HepG2 (cell line): ENCODE measurements around the gene RTEL1. TPM values are rescaled to one million over a fixed set of nuclear protein-coding genes. Genes with fewer than 3 reads are reported as not detected.

Source experiments
- ATM ChIP-seq: fragments of 450-650 bp; IDR thresholded peaks from 2 replicates; pipeline ENCODE4 v1.7.1; 2017; ENCODE audit warnings: mild to moderate bottlenecking, borderline replicate concordance
- CHD2 ChIP-seq: IDR thresholded peaks from 2 replicates; pipeline ENCODE4 v1.6.1; 2011; ENCODE audit warnings: low read depth, low read length, improper control_type of control experiment
- DNMT1 ChIP-seq: sonication (generic); formaldehyde crosslinking; IDR thresholded peaks from 2 replicates; pipeline ENCODE4 v1.5.1; 2020; ENCODE audit warnings: mild to moderate bottlenecking, missing genetic modification reagents
- EEA1 ChIP-seq: sonication (generic); formaldehyde crosslinking; IDR thresholded peaks from 2 replicates; pipeline ENCODE4 v1.5.1; 2020; ENCODE audit warnings: mild to moderate bottlenecking, missing genetic modification reagents, borderline replicate concordance
- MTA1 ChIP-seq: sonication (generic); formaldehyde crosslinking; IDR thresholded peaks from 2 replicates; pipeline ENCODE4 v1.4.0; 2020; ENCODE audit warnings: missing genetic modification reagents, mild to moderate bottlenecking, borderline replicate concordance
- PHF8 ChIP-seq: sonication (generic); formaldehyde crosslinking; IDR thresholded peaks from 2 replicates; pipeline ENCODE4 v1.5.0; 2020; ENCODE audit warnings: missing genetic modification reagents
- PPARG ChIP-seq: conservative IDR thresholded peaks from 2 replicates; pipeline ENCODE4 v1.6.1; 2016; ENCODE audit warnings: missing biosample characterization, missing genetic modification reagents
- RNF2 ChIP-seq: fragments of 450-650 bp; conservative IDR thresholded peaks from 2 replicates; pipeline ENCODE4 v1.6.1; 2016; ENCODE audit warnings: low read depth
- TBX3 ChIP-seq: fragments of 450-650 bp; IDR thresholded peaks from 2 replicates; pipeline ENCODE4 v1.6.1; 2017; ENCODE audit warnings: antibody characterized with exemption, mild to moderate bottlenecking, inconsistent platforms, borderline replicate concordance
- TP53 ChIP-seq: sonication (generic); formaldehyde crosslinking; conservative IDR thresholded peaks from 2 replicates; pipeline ENCODE4 v1.4.0; 2020; ENCODE audit warnings: missing genetic modification reagents
- ZKSCAN1 ChIP-seq: fragments of 150-350 bp; IDR thresholded peaks from 2 replicates; pipeline ENCODE4 v1.6.1; 2014; ENCODE audit warnings: low read length
- ZNF230 ChIP-seq: sonication (generic); formaldehyde crosslinking; IDR thresholded peaks from 2 replicates; pipeline ENCODE4 v1.4.0; 2020; ENCODE audit warnings: mild to moderate bottlenecking, missing genetic modification reagents
- ZNF3 ChIP-seq: IDR thresholded peaks from 2 replicates; pipeline ENCODE4 v1.7.0; 2017; ENCODE audit warnings: inconsistent platforms
- ZNF543 ChIP-seq: sonication (generic); formaldehyde crosslinking; IDR thresholded peaks from 2 replicates; pipeline ENCODE4 v1.4.0; 2020; ENCODE audit warnings: mild to moderate bottlenecking, missing genetic modification reagents
- ZNF614 ChIP-seq: IDR thresholded peaks from 2 replicates; pipeline ENCODE4 v1.6.1; 2018; ENCODE audit warnings: missing biosample characterization, missing genetic modification reagents, inconsistent platforms, borderline replicate concordance
- ZNF839 ChIP-seq: sonication (generic); formaldehyde crosslinking; IDR thresholded peaks from 2 replicates; pipeline ENCODE4 v1.4.0; 2020; ENCODE audit warnings: missing genetic modification reagents, mild to moderate bottlenecking, borderline replicate concordance
- ZNF891 ChIP-seq: sonication (generic); formaldehyde crosslinking; IDR thresholded peaks from 2 replicates; pipeline ENCODE4 v1.5.0; 2020; ENCODE audit warnings: mild to moderate bottlenecking, missing genetic modification reagents
- polyA plus RNA-seq, 8 experiments: library from polyadenylated mRNA; depleted of rRNA in 3 of 8; stranded (reverse) in 7 of 8; unstranded in 1 of 8; fragments of >200 nt; fragmentation: Illumina TruSeq in 4 of 8; extraction: Trizol in 4 of 8; gene quantifications; 2 replicates each; pipeline versions ENCODE4 v1.2.1 to v1.2.3, GENCODE V29; 2011 to 2016; ENCODE audit warnings: low read depth in 4 of 8, missing spikeins in 1 of 8, mixed read lengths in 1 of 8; ENCODE audit not compliant: insufficient read depth in 1 of 8
- total RNA-seq, 5 experiments: library from RNA; depleted of rRNA; stranded (reverse); fragments of >200 nt; fragmentation: Illumina TruSeq; extraction: Trizol; gene quantifications; 2 replicates each; pipeline ENCODE4 v1.2.3, GENCODE V29; 2016; ENCODE audit warnings: low read depth in 1 of 5
- TF ChIP-seq, protein P1 (sequence below), 2 experiments: sonication (generic) in 1 of 2; formaldehyde crosslinking in 1 of 2; IDR thresholded peaks; 2 replicates each; pipeline versions ENCODE4 v1.4.0 to v1.6.1; 2016 to 2020; ENCODE audit warnings: borderline replicate concordance in 1 of 2, low read depth in 1 of 2, mild to moderate bottlenecking in 1 of 2, missing genetic modification reagents in 1 of 2
- TF ChIP-seq, protein P2 (sequence below): sonication (generic); formaldehyde crosslinking; IDR thresholded peaks from 2 replicates; pipeline ENCODE4 v1.4.0; 2020; ENCODE audit warnings: missing genetic modification reagents; ENCODE audit errors: not compliant biosample characterization
- TF ChIP-seq, protein P3 (sequence below): sonication (generic); formaldehyde crosslinking; IDR thresholded peaks from 2 replicates; pipeline ENCODE4 v1.5.0; 2020; ENCODE audit warnings: mild to moderate bottlenecking, missing genetic modification reagents
- TF ChIP-seq, protein P4 (sequence below): sonication (generic); formaldehyde crosslinking; IDR thresholded peaks from 2 replicates; pipeline ENCODE4 v1.4.0; 2020; ENCODE audit warnings: mild to moderate bottlenecking, missing genetic modification reagents, borderline replicate concordance

The RTEL1 gene
- total and polyA plus RNA-seq, 2 of the 13 experiments (the other 11 are each of a cell fraction or from before 2014, with no cell fraction given): 21.8 to 36.4 TPM

DNA sequence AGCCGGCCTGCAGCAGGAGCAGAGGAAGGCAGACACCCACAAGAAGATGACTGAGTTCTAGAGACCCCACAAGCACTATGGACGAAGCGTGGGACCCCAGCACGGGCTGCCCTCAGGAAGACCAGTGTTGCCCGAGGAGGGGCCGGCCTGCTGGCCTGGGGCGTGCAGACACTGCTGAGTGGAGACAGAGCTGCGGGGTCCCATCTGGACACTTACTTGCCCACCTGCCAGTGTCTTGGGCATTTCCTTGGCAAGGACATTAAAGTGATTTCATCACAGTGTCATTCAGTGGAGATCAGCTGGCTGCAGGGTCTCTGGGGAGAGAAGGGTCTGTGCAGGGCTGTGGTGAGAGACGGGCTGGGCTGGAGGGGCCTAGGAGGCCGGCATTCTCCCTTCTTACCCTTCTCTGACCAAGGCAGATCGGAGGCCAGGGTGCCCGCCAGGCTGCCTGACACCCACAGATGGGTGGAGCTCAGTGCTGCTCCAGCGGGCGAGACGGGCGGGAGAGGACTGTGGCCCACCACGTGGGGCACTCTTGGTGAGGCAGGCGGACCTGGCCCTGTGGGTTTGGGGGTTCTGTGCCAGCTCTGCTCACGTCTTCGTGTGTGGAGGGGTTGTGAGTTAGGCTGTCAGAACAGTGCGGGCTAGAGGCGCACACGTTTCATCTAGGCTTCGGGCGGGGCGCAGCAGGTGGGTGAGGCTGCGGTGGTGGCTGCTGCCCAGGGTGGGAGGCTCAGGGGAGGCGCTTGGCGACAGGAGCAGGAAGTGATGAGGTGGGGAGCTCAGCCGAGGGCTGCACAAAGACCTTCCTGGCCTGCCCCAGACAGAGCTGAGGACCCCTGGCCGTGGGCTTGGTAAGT lies 78.0 kb downstream of the RTEL1 start, which contains the start of gene LIME1 (continued):
- TF ChIP-seq, protein P1, sequence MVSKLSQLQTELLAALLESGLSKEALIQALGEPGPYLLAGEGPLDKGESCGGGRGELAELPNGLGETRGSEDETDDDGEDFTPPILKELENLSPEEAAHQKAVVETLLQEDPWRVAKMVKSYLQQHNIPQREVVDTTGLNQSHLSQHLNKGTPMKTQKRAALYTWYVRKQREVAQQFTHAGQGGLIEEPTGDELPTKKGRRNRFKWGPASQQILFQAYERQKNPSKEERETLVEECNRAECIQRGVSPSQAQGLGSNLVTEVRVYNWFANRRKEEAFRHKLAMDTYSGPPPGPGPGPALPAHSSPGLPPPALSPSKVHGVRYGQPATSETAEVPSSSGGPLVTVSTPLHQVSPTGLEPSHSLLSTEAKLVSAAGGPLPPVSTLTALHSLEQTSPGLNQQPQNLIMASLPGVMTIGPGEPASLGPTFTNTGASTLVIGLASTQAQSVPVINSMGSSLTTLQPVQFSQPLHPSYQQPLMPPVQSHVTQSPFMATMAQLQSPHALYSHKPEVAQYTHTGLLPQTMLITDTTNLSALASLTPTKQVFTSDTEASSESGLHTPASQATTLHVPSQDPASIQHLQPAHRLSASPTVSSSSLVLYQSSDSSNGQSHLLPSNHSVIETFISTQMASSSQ (IDR thresholded peaks at IDR 0.05; ENCODE audit: low read depth): no peak
- TF ChIP-seq, protein P1 (CRISPR knock-in tag; IDR thresholded peaks at IDR 0.05; ENCODE audit: borderline replicate concordance): no peak
- no peak for TF ChIP-seq ZNF839 (CRISPR knock-in tag)
- TF ChIP-seq DNMT1 (CRISPR knock-in tag): no peak
- no peak for TF ChIP-seq ZNF891 (CRISPR knock-in tag)
- no peak for TF ChIP-seq ZNF614 (CRISPR knock-in tag)
- no peak for TF ChIP-seq PHF8 (CRISPR knock-in tag)
- TF ChIP-seq ZNF543 (CRISPR knock-in tag): no peak
- TF ChIP-seq ZNF230 (CRISPR knock-in tag): no peak
- TF ChIP-seq, protein P2, sequence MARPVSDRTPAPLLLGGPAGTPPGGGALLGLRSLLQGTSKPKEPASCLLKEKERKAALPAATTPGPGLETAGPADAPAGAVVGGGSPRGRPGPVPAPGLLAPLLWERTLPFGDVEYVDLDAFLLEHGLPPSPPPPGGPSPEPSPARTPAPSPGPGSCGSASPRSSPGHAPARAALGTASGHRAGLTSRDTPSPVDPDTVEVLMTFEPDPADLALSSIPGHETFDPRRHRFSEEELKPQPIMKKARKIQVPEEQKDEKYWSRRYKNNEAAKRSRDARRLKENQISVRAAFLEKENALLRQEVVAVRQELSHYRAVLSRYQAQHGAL (CRISPR knock-in tag): no peak
- no peak for TF ChIP-seq ATM
- TF ChIP-seq, protein P3, sequence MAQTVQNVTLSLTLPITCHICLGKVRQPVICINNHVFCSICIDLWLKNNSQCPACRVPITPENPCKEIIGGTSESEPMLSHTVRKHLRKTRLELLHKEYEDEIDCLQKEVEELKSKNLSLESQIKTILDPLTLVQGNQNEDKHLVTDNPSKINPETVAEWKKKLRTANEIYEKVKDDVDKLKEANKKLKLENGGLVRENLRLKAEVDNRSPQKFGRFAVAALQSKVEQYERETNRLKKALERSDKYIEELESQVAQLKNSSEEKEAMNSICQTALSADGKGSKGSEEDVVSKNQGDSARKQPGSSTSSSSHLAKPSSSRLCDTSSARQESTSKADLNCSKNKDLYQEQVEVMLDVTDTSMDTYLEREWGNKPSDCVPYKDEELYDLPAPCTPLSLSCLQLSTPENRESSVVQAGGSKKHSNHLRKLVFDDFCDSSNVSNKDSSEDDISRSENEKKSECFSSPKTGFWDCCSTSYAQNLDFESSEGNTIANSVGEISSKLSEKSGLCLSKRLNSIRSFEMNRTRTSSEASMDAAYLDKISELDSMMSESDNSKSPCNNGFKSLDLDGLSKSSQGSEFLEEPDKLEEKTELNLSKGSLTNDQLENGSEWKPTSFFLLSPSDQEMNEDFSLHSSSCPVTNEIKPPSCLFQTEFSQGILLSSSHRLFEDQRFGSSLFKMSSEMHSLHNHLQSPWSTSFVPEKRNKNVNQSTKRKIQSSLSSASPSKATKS (CRISPR knock-in tag): no peak
- TF ChIP-seq, protein P4, sequence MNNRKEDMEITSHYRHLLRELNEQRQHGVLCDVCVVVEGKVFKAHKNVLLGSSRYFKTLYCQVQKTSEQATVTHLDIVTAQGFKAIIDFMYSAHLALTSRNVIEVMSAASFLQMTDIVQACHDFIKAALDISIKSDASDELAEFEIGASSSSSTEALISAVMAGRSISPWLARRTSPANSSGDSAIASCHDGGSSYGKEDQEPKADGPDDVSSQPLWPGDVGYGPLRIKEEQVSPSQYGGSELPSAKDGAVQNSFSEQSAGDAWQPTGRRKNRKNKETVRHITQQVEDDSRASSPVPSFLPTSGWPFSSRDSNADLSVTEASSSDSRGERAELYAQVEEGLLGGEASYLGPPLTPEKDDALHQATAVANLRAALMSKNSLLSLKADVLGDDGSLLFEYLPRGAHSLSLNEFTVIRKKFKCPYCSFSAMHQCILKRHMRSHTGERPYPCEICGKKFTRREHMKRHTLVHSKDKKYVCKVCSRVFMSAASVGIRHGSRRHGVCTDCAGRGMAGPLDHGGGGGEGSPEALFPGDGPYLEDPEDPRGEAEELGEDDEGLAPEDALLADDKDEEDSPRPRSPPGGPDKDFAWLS: no peak
- no peak for TF ChIP-seq CHD2
- no peak for TF ChIP-seq TBX3
- no peak for TF ChIP-seq EEA1 (CRISPR knock-in tag)
- TF ChIP-seq RNF2: no peak
- no peak for TF ChIP-seq PPARG (CRISPR knock-in tag)
- no peak for TF ChIP-seq TP53 (CRISPR knock-in tag)
- TF ChIP-seq MTA1 (CRISPR knock-in tag): no peak
- TF ChIP-seq ZNF3 (CRISPR knock-in tag): no peak
- no peak for TF ChIP-seq ZKSCAN1
